GM12872 (cell line): ENCODE data around the gene DIS3L2.

ENCODE experiments used
- CTCF ChIP-seq: IDR thresholded peaks from 3 replicates; pipeline ENCODE4 v1.5.1; 2011; ENCODE audit warnings: low read depth, mild to moderate bottlenecking, low read length, moderate library complexity; ENCODE audit not compliant: insufficient read depth

Gene DIS3L2

GRCh38 chr2:231987124-231987727, 25.7 kb downstream of the DIS3L2 start:
- no peak for TF ChIP-seq CTCF

GRCh38 chr2:231988179-231988866, 26.8 kb downstream of the DIS3L2 start:
- no peak for TF ChIP-seq CTCF

DNA sequence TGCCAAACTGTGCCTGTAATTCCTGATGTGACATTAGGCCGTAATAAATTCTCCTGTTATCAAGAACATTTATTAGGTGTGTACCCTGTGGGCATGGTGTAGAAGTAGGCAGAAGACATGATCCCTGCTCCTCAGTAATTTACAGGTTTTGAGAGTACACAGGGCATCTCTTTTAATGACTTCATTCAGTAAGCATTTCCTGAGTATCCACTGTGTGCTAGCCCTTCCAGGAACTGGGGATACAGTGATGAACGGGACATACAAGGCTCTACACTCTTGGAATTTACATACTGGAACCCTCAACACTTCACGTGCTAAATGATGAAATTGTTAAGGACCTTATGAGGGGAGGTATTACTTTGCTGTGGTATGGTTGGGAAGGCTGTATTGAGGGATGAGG, 30.2 kb downstream of the DIS3L2 start:
- TF ChIP-seq CTCF: no peak

- TF ChIP-seq CTCF: no peak
These were observed 31.4 kb downstream of the DIS3L2 start for GRCh38 chr2:231992888-231993287.

- TF ChIP-seq CTCF: no peak
These were observed 35.5 kb downstream of the DIS3L2 start for GRCh38 chr2:231996797-231997540.

GRCh38 chr2:231998046-231998445, 36.5 kb downstream of the DIS3L2 start:
- TF ChIP-seq CTCF: no peak

DNA sequence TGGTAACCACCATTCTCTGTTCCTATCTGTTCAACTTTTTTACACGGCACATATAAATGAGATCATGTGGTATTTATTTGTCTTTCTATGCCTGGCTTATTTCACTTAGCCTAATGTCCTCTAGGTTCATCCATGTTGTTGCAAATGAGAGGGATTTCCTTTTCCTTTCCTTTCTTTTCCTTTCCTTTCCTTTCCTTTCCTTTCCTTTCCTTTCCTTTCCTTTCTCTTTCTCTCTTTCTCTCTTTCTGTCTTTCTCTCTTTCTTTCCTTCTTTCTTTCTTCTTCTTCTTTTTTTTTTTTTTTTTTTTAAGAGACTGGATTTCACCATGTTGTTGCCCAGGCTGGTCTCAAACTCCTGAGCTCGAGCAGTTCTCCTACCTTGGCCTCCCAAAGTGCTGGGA, 38.9 kb downstream of the DIS3L2 start:
- TF ChIP-seq CTCF: no peak
